HUDEP-2 (cell line): ENCODE measurements around the gene VSTM1.
"Not testable (repeated sequence)": the region's sequence is repeated elsewhere in the genome, so short reads cannot be mapped to it uniquely, and the experiment has no call there.

Source experiments
- DNase-seq, 76 experiments: peaks; one replicate each; lab custom pipeline; 2025; ENCODE audit not compliant: unreplicated experiment in 76 of 76; lab: John Stamatoyannopoulos, UW

The VSTM1 gene

DNA sequence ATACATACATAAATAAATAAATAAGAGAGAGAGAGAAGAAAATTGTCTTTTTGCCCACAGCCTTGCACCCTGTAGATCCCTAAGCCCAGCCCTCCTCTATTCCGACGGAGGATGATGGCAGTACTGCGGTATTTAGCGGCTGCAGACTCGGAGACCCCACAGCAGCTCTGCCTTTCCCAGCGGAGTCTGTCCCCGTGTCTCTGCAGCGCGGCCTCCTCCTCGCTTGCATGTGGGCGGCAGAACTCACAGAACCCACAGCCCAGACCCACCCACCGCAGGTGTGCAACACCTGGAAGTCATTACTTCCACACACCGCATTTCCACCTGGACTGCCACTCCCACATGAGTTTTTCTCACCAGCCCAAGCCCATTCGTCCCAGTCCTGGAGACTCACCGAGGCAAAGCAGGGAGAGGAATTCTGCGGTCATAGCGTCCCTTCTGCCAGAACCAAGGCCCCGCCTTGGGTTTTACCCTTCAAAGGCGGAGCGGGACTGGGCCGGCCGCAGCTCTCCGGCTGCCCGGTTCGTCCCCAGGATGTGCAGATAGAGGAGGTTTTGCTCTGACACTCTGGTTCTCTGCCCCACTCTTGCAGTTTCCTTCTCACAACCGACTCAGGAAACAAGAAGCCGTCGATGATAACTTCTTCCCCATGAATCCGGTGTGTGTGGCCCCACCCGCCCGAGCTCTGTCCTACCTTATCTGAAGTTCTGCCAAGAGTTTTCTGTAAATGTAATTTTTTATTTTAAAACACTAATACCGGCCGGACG is at the start of gene VSTM1:
Gene VSTM1 (minus strand): TSS at position 548 of the 767 bp plus-strand sequence. CDS start 120 bp downstream, at position 428.
- DNase-seq, result no peak

GRCh38 chr19:54109651-54110050 is 46.0 kb upstream of the VSTM1 start:
- peak in 2 of 76 experiments; percentile 7 to 12 for DNase-seq

- no peak for DNase-seq
Observed at GRCh38 chr19:54108496-54108895, 44.8 kb upstream of the VSTM1 start.

DNA sequence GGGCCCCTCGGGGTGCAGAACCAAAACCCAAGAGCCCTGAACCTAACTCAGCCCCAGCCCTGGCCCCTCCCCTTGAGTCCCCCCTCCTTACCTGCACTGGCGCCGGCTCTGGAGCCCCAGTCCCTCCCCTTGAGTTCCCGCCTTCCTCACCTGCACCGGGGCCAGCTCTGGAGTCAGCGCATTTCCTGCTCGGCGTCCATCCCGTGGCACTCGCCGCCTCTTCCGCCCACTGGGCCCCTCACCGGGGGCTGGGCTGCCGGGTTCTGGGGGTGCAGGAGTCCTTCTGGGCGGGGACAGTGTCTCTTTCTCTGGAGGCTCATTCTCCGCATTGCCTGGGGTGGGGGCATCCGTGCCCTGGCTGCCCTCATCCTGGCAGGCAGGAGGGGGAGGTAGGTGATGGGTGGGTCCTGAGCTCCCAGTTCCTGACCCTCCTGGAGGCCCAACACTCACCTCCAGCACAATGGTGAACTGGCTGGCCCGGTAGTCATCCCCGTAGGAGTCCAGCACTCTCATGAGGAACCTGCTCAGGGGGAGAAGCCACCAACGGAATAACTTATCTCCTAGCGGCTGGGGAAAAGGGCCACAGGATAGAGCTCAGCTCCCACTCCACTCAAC is 44.3 kb upstream of the VSTM1 start:
- no peak for DNase-seq

- no peak for DNase-seq
Observed at GRCh38 chr19:54106716-54107115, 43.0 kb upstream of the VSTM1 start.

GRCh38 chr19:54105796-54106195 is 42.1 kb upstream of the VSTM1 start:
- no peak for DNase-seq

DNA sequence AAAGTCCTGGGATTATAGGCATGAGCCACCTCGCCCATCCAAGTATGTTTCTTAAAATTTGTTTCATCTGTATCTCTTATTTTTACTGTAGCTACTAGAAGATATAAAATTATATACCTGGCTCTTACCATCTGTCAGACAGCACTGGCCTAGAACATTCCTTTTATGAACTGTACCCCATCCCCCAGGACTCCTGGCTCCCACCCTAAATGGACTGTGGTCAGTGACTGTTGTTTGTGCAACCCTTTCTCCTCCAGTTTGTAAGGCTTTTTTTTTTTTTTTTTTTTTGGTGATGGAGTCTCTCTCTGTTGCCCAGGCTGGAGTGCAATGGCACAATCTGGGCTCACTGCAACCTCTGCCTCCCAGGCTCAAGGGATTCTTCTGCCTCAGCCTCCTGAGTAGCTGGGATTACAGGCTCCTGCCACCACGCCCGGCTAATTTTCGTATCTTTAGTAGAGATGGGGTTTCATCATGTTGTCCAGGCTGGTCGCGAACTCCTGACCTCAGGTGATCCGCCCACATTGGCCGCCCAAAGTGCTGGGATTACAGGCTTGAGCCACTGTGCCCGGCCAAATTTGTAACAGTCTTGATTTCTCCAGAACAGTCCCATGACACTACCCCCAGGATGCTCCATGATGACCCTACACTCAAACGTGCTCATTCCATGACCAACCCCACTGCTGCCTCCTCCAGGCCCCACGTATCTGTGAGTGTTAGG is 41.5 kb upstream of the VSTM1 start:
- no peak for DNase-seq

- DNase-seq, result peak in 75 of 76 experiments; percentile 72 to 100 (median 98)
Observed at GRCh38 chr19:54102421-54103169, 38.9 kb upstream of the VSTM1 start, which contains the start of gene NDUFA3. Gene NDUFA3, plus strand, starts transcription at chr19:54102855. Its CDS starts 24 bp downstream, at chr19:54102879.

DNA sequence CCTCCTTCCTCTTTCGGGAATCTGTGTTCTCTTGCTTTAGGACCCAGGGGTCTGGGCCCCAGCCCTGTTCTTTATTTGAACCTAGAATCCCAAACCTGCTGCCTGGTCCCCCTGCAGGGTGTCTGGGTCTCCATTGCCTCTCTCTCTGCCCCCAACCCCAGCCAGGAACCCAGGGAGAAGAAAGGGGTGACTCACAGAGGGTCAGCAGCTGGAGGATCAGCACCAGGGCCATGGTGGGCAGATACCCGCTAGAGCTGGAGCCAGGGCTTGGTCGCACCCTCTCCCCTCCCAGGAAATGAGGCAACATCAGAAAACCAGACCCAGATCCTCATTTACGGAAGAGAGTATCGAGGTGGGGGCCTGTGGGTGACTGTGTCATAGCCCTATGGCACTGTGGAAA is 36.9 kb upstream of the VSTM1 start, which contains the start of gene OSCAR:
Gene OSCAR (minus strand): TSS at position 243 of the 400 bp plus-strand sequence. CDS start 11 bp downstream, at position 232.
- no peak for DNase-seq

GRCh38 chr19:54099903-54100255 is 36.2 kb upstream of the VSTM1 start:
- DNase-seq, result not testable (repeated sequence)

DNA sequence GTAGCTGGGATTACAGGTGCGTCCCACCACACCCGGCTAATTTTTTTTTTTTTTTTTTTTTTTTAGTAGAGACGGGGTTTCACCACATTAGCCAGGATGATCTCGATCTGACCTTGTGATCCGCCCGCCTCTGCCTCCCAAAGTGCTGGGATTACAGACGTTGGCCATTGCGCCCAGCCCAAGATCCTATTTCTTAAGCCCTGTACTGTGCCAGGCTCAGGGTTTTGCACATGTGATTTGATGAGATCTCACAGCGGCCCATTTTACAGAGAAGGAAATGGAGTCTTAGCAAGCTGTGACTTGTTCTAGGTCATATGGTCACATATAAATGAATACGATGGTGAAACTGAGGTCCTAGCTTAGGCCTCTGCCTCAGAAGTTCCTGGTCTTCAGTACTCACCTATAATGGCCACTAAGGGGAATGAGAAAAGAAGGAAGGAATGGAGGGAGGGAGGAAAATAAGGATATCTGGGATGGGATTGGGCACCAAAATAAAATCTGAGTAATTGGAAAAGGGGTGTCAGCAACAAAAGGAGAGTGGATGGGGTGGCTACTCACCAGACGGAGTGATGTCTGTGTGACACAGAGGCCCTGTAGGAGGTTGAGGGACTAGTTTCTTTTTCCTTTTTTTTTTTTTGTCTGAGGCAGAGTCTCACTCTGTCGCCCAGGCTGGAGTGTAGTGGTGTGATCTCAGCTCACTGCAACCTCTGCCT is 35.6 kb upstream of the VSTM1 start:
- DNase-seq, result no peak

- DNase-seq, result peak in 4 of 76 experiments; percentile 4 to 22 (median 16)
Observed at GRCh38 chr19:54096617-54097106, 33.0 kb upstream of the VSTM1 start.

GRCh38 chr19:54095859-54096616 is 32.3 kb upstream of the VSTM1 start:
- DNase-seq, result peak in 10 of 76 experiments; percentile 10 to 25 (median 17)

DNA sequence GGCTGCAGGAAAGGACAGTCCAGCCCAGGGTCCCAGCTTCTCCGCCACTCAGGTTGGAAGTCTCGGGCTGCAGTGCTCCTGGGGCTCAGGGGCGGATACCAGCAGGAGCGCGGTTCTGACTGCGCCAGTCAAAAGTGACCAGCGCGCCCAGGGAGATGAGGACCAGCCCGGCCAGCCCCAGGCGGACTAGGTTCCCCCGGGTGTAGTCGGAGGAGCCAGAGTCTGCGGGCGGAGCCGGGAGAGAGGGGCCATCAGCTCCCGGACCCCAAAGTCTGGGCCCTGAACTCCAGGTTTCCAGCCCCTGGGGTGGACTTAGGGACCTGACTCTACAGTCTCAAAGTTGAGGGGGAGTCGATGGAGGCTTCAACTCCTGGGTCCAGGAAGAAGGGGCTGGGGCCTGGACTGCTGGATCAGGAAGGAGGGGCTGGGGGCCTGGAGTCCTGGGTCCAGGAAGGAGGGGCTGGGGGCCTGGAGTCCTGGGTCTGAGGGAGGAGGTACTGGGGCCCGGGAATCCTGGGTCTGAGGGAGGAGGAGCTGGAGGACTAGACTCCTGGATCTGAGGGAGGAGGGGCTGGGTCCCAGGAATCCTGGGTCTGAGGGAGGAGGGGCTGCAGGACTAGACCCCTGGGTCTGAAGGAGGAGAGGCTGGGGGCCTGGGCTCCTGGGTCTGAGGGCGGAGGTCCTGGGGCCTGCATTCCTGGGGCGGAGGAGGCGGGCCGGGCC is 31.6 kb upstream of the VSTM1 start:
- no peak for DNase-seq

- no peak for DNase-seq
Observed at GRCh38 chr19:54094426-54095000, 30.8 kb upstream of the VSTM1 start.

- no peak for DNase-seq
Observed at GRCh38 chr19:54084410-54084809, 20.7 kb upstream of the VSTM1 start.

DNA sequence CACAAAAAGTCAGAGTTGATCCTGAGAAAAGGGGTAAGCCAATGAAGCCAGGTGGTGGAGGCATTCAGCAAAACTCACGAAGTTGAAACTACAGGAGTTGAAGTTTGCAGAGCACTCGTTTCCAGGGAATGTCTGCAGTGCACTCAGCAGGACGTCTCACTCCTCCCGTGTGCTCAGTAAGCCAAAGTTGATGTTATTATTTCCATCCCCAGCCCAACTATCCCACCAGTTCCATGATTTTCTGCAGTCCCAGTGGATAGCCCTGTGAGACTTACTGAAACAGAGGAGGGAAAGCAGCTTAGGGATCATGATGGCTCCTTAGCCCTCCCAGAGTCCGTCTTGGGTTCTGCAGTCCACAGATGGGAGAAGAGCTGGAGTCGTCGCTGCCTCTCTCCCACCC is 17.3 kb upstream of the VSTM1 start, which contains the start of gene TARM1:
Gene TARM1 (minus strand): TSS at position 334 of the 400 bp plus-strand sequence. CDS start 25 bp downstream, at position 309.
- DNase-seq, result no peak

DNA sequence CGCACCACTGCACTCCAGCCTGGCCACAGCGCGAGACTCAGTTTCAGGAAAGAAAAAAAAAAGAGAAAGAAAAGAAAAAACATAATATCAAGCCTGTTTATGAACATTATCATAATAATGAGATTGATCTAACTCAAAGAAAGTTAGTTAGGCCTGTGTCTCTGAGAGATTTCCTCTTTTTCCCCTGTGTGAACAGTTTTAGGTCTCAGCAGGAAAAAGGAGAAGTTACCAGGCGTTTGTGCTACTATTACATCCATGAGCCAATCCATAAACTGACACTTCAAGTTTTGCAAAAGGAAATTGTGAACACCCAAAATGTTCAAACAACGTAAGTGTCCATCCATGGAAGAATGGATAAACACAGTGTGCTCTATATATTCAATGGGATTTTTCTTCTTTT is 13.6 kb upstream of the VSTM1 start:
- DNase-seq, result no peak
